ENCODE results near the gene GTF2F1.
A peak's percentile ranks its signal among the peaks of the same experiment; 100 is the strongest.
"Not testable (repeated sequence)": the region's sequence is repeated elsewhere in the genome, so short reads cannot be mapped to it uniquely, and the experiment has no call there.

GTF2F1 gene

GRCh38 chr19:6393074-6393982, at the start of gene GTF2F1:
Gene GTF2F1, minus strand, starts transcription at chr19:6393164. Its CDS starts 169 bp downstream, at chr19:6392995.
- peak; percentile 90 to 93 for DNase-seq (ENCODE audit: low read depth in 2 of 2, low spot score in 1 of 2)

- DNase-seq (ENCODE audit: low read depth in 2 of 2, low spot score in 1 of 2): no peak
Measured at GRCh38 chr19:6442087-6442688, 49.2 kb upstream of the GTF2F1 start.

GRCh38 chr19:6440905-6441304, 47.9 kb upstream of the GTF2F1 start:
- DNase-seq (ENCODE audit: low read depth in 2 of 2, low spot score in 1 of 2): no peak

- no peak for DNase-seq (ENCODE audit: low read depth in 2 of 2, low spot score in 1 of 2)
Measured at GRCh38 chr19:6439743-6440142, 46.8 kb upstream of the GTF2F1 start.

GRCh38 chr19:6433663-6434062, 40.7 kb upstream of the GTF2F1 start, which contains the start of gene SLC25A41:
Gene SLC25A41, minus strand, starts transcription at chr19:6433763. Its CDS starts 70 bp downstream, at chr19:6433693.
- DNase-seq (ENCODE audit: low read depth in 2 of 2, low spot score in 1 of 2): no peak

GRCh38 chr19:6433165-6433564, 40.2 kb upstream of the GTF2F1 start:
- DNase-seq (ENCODE audit: low read depth in 2 of 2, low spot score in 1 of 2): no peak

- no peak for DNase-seq (ENCODE audit: low read depth in 2 of 2, low spot score in 1 of 2)
Measured at GRCh38 chr19:6431891-6432290, 38.9 kb upstream of the GTF2F1 start.

GRCh38 chr19:6429419-6430221, 36.7 kb upstream of the GTF2F1 start:
- DNase-seq (ENCODE audit: low read depth in 2 of 2, low spot score in 1 of 2): no peak

GRCh38 chr19:6428692-6429418, 35.9 kb upstream of the GTF2F1 start:
- not testable (repeated sequence) for DNase-seq (ENCODE audit: low read depth in 2 of 2, low spot score in 1 of 2)

- DNase-seq (ENCODE audit: low read depth in 2 of 2, low spot score in 1 of 2): no peak
Measured at GRCh38 chr19:6427131-6427530, 34.2 kb upstream of the GTF2F1 start.

GRCh38 chr19:6425732-6426620, 33.0 kb upstream of the GTF2F1 start:
- DNase-seq (ENCODE audit: low read depth in 2 of 2, low spot score in 1 of 2): no peak

- peak; percentile 93 to 98 for DNase-seq (ENCODE audit: low read depth in 2 of 2, low spot score in 1 of 2)
Measured at GRCh38 chr19:6424939-6425731, 32.2 kb upstream of the GTF2F1 start.

GRCh38 chr19:6424195-6424938, 31.4 kb upstream of the GTF2F1 start, which contains the start of gene KHSRP:
Gene KHSRP, minus strand, starts transcription at chr19:6424811. Its CDS starts 110 bp downstream, at chr19:6424701.
- no peak for DNase-seq (ENCODE audit: low read depth in 2 of 2, low spot score in 1 of 2)

GRCh38 chr19:6423499-6424194, 30.7 kb upstream of the GTF2F1 start:
- no peak for DNase-seq (ENCODE audit: low read depth in 2 of 2, low spot score in 1 of 2)

GRCh38 chr19:6421075-6422014, 28.4 kb upstream of the GTF2F1 start:
- no peak for DNase-seq (ENCODE audit: low read depth in 2 of 2, low spot score in 1 of 2)

- DNase-seq (ENCODE audit: low read depth in 2 of 2, low spot score in 1 of 2): no peak
Measured at GRCh38 chr19:6418562-6418932, 25.6 kb upstream of the GTF2F1 start.
